GM18507 (cell line): ENCODE results near the gene TTC27.
"Not testable (repeated sequence)": the region's sequence is repeated elsewhere in the genome, so short reads cannot be mapped to it uniquely, and the experiment has no call there.

Experiments
- DNase-seq: peaks from one replicate; pipeline ENCODE4 v3.0.0; 2011; ENCODE audit warnings: low read depth; ENCODE audit not compliant: insufficient read length; ENCODE audit errors: extremely low spot score
- FAIRE-seq: peaks from 2 replicates; lab custom pipeline; 2011; peaks lifted over from hg19 to GRCh38; lab: Jason Lieb, UNC

The TTC27 gene

GRCh38 chr2:32715981-32716380 is 88.1 kb downstream of the TTC27 start:
- no peak for FAIRE-seq
- no peak for DNase-seq

GRCh38 chr2:32716598-32716997 is 88.7 kb downstream of the TTC27 start:
- FAIRE-seq (no peak), DNase-seq (no peak)

DNA sequence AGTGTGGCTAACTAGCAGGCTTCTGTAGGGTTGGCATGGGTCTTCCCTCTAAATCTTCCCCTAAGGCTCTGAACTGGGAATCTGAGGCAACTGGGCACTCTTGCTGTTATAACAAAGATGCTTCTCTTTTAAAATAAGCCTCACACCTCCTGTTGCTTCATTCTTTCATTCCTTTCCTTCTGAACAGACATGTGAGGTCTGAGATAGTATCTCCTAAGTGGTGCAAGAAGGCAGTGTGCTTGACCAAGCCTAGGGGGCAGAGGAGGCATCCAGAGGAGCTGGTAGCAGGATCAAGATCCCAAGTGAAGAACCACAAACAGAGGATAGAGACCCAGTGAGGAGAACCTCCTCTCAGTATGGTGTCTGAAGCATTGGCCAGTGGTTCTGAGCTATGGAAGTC is 90.9 kb downstream of the TTC27 start:
- DNase-seq, result no peak
- no peak for FAIRE-seq

GRCh38 chr2:32719430-32719829 is 91.6 kb downstream of the TTC27 start:
- DNase-seq (no peak), FAIRE-seq (no peak)

DNA sequence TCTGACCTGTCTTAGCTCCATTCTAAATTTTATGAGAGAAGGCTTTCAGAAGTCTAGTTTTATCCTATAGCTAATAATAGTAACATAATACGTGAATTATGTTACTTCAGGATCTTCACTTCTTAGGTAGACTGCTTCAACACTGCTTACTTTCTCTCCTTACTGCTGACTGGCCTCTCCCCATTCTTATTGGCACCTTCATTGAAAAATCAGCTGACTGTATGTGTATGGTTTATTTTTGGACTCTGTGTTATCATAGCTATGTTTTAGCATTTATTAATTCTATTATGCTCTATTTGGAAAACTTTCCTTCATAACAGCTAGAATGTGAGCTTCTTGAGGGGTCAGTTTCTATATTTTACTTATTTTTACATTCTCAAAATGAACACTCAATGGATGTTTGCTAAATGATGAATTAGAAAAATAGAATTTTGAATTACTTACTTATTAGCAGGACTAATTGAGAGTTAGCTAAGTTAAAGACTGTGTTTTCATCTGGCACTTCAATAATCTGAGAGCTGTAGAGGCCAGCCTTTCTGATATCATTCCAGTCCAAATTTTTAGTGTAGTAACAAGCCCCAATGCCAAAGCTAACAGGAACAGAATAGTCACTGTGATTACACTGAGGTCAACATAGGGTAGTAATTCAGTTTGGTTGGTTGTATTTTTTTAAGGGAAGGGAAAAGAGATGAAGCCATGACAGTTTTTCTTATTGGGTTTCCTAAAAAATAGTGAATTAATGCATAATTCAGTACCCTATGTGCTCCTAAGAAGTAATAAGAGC is 92.3 kb downstream of the TTC27 start:
- no peak for FAIRE-seq

DNA sequence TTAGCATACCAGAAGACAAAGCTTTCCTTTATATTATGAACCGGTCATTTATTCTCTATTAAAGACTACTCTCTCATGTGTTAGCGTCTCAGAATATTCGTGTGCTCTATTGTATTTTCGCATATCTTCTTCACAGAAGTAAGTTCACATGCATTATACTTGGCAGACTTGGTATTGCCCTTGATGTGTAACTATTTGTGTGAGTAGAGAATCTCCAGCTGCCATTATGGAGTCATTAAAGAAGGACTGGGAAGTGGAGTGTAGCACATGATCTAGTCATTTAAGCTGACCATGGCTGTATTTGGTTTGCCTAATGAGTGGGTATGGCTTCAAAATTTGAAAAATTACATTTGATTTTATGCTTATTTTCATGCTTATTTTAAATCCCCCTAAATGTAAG is 92.9 kb downstream of the TTC27 start:
- DNase-seq (no peak), FAIRE-seq (no peak)

More for the DNA sequence above, 92.3 kb downstream of the TTC27 start:
- DNase-seq, result no peak

DNA sequence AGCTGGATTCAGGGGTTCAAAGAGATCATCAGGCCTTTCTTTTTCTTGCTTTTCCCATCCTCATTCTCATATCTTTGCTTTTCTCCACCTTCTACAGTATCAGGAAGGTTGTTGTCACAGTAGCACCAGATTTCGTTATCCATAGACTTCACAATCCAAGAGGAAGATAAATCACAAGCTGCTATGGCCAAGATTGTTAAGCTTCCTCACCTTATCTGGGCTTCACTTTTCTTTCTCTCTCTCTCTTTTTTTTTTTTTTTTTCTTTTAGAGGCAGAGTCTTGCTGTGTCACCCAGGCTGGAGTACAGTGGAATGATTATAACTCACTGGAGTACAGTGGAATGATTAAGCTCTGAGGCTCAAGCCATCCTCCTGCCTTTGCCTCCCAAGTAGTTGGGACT is 93.5 kb downstream of the TTC27 start:
- no peak for DNase-seq

GRCh38 chr2:32723467-32724079 is 95.7 kb downstream of the TTC27 start:
- no peak for FAIRE-seq
- DNase-seq, result no peak

More for the DNA sequence above, 93.5 kb downstream of the TTC27 start:
- FAIRE-seq, result no peak

GRCh38 chr2:32726678-32727077 is 98.8 kb downstream of the TTC27 start:
- DNase-seq, FAIRE-seq: not testable (repeated sequence)

DNA sequence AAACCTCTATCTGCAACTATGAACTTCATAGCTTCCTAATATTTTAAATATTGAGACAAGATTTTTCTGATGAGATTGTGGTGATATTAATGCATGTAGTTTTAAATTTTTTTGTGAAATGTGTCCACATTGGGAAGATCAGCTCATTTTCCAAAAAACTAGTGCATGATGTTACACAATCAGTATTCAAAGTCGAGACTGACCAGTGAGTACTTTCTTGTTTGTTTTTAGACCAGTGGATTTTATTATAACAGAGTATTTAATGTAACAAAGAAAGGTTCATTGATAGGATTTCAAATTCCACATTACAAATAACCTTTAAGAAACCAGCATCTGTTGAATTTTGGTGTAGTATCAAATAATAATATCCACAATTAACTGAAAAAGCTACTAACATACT is 99.3 kb downstream of the TTC27 start:
- DNase-seq, result no peak

GRCh38 chr2:32730958-32731357 is 103.1 kb downstream of the TTC27 start:
- not testable (repeated sequence) for DNase-seq, FAIRE-seq

More for the DNA sequence above, 99.3 kb downstream of the TTC27 start:
- FAIRE-seq, result no peak

DNA sequence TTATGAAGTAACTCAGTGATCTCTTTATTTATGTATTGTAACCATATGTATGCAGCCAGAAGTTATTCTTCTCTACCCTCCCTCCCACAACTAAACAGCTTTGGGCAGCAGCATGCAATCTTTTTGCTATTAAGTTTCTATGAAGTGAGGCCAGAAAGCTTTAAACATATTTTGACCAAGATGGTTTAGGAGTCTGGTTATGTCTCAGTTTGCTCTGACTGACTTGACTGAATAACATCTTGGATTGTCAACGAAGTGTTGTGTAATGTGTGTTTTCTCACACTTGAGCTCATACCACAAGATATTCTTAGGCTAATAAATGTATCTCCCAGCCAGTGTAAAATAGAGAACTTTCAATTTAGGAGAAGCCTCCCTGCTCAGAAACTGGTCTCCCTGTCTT is 104.3 kb downstream of the TTC27 start:
- no peak for DNase-seq
- FAIRE-seq, result no peak

DNA sequence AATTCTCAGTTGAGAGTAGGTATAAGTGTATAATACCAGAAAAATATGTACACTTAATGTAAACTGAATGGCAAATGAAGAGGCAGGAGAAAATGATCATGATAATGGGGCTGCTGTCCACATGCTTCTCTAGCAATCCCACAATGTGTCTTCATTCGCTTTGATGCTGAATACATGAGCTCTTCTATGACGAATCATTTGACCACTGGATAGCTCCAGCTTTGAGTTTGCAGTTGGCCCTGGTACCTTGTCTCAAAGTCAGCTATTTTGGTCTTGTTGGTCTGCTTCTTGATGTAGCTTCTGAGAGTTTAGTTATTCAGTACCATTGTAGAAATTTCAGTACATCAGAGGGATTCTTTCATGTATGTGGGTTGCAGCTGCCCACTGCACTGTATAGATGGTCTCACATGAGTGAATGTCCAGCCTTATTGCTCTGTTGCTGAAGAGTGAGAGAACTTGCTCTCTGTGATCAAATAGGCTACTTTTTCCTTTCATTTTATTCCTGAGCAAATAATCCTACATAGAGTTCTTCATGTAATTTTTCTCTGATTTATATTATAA is 105.1 kb downstream of the TTC27 start:
- no peak for FAIRE-seq

GRCh38 chr2:32735348-32735747 is 107.5 kb downstream of the TTC27 start:
- DNase-seq (no peak), FAIRE-seq (no peak)

More for the DNA sequence above, 105.1 kb downstream of the TTC27 start:
- no peak for DNase-seq

DNA sequence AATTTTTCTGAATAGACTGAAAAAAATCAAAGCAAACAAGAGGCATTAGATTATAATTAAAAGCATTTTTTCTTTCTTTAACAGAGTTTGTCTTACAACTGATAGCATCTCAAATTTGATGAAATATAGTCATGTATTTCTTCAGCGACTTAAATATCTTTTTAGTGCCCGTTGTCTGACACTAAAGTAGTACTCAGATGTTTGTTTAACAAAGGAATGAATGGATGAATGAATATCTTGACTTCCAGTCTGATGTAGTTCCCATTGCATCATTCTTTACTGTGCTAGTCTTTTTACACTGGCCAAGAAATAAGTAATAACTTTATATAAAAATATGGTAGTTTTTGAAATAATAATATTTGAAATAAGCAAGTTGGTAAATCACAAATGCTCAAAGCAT is 111.1 kb downstream of the TTC27 start:
- DNase-seq, result no peak
- no peak for FAIRE-seq

- no peak for FAIRE-seq
- no peak for DNase-seq
Measured at GRCh38 chr2:32739664-32740063, 111.8 kb downstream of the TTC27 start.

GRCh38 chr2:32741575-32741974 is 113.7 kb downstream of the TTC27 start:
- no peak for FAIRE-seq
- DNase-seq, result no peak

DNA sequence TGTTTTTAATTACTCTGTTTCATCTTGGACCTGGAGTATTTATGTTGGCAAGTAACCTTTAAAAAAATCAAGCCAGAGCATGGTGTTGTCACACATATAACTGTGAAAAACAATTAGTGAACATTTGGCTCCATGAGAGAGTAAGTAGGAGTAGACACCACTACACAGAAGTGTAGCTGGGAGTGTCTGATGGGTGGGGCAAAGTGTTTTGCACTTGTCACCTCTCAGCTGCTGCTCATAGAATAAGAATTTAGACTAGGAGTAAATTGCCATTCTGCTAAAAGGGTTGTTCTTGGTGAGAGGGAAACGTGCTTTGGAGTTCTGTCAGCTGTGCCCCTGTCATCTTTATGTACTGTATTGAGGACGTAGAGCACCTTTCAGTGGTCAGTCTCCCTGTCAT is 114.5 kb downstream of the TTC27 start:
- no peak for FAIRE-seq
- no peak for DNase-seq

- DNase-seq (no peak), FAIRE-seq (peak; percentile 55)
Measured at GRCh38 chr2:32743480-32744236, 115.8 kb downstream of the TTC27 start.

GRCh38 chr2:32745191-32745590 is 117.3 kb downstream of the TTC27 start:
- no peak for FAIRE-seq
- no peak for DNase-seq
